ENCODE measurements around the gene FBXO24.

- TF ChIP-seq, protein P1, sequence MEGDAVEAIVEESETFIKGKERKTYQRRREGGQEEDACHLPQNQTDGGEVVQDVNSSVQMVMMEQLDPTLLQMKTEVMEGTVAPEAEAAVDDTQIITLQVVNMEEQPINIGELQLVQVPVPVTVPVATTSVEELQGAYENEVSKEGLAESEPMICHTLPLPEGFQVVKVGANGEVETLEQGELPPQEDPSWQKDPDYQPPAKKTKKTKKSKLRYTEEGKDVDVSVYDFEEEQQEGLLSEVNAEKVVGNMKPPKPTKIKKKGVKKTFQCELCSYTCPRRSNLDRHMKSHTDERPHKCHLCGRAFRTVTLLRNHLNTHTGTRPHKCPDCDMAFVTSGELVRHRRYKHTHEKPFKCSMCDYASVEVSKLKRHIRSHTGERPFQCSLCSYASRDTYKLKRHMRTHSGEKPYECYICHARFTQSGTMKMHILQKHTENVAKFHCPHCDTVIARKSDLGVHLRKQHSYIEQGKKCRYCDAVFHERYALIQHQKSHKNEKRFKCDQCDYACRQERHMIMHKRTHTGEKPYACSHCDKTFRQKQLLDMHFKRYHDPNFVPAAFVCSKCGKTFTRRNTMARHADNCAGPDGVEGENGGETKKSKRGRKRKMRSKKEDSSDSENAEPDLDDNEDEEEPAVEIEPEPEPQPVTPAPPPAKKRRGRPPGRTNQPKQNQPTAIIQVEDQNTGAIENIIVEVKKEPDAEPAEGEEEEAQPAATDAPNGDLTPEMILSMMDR (IDR thresholded peaks at IDR 0.05 in 8 of 11, conservative IDR thresholded peaks at IDR 0.05 in 3 of 11): no peak
- TF ChIP-seq POLR2AphosphoS5 (IDR thresholded peaks at IDR 0.05): no peak
- no peak for TF ChIP-seq POLR2A (IDR thresholded peaks at IDR 0.05)
Measured at GRCh38 chr7:100640517-100641440, 54.7 kb downstream of the FBXO24 start.
